ENCODE data around the gene DNAJC19.

The DNAJC19 gene

GRCh38 chr3:180962530-180962929 lies 27.0 kb downstream of the DNAJC19 start:
- H3K4me1 ChIP-seq (ENCODE audit: control insufficient read depth, insufficient read depth, low read length): no peaks in the 10 kb centered on the region
- H3K4me3 ChIP-seq (ENCODE audit: low read length in 2 of 2): no peak overlapping the region
- H3K36me3 ChIP-seq (ENCODE audit: control insufficient read depth in 2 of 2, insufficient read depth in 2 of 2, low read length in 2 of 2): peaks cover 7 to 30% of the 10 kb centered on the region in 2 donors
- no peak overlapping the region for H3K9ac ChIP-seq (ENCODE audit: low read length in 2 of 2)
- H3K27ac ChIP-seq (ENCODE audit: low read length): no peak overlapping the region
- H3K27me3 ChIP-seq (ENCODE audit: control insufficient read depth in 1 of 2, insufficient read depth in 2 of 2, low read length in 2 of 2): no peaks in the 10 kb centered on the region
- no peaks in the 10 kb centered on the region for H3K9me3 ChIP-seq (ENCODE audit: control insufficient read depth in 2 of 2, low read length in 2 of 2)

GRCh38 chr3:180961552-180961951 lies 28.0 kb downstream of the DNAJC19 start:
- H3K9ac ChIP-seq (ENCODE audit: low read length in 2 of 2): no peak overlapping the region
- H3K27me3 ChIP-seq (ENCODE audit: control insufficient read depth in 1 of 2, insufficient read depth in 2 of 2, low read length in 2 of 2): no peaks in the 10 kb centered on the region
- H3K36me3 ChIP-seq (ENCODE audit: control insufficient read depth in 2 of 2, insufficient read depth in 2 of 2, low read length in 2 of 2): peaks cover 10 to 30% of the 10 kb centered on the region in 2 donors
- no peak overlapping the region for H3K27ac ChIP-seq (ENCODE audit: low read length)
- H3K4me1 ChIP-seq (ENCODE audit: control insufficient read depth, insufficient read depth, low read length): no peaks in the 10 kb centered on the region
- no peak overlapping the region for H3K4me3 ChIP-seq (ENCODE audit: low read length in 2 of 2)
- H3K9me3 ChIP-seq (ENCODE audit: control insufficient read depth in 2 of 2, low read length in 2 of 2): no peaks in the 10 kb centered on the region

GRCh38 chr3:180961087-180961486 lies 28.4 kb downstream of the DNAJC19 start:
- Histone ChIP-seq H3K36me3 (ENCODE audit: control insufficient read depth in 2 of 2, insufficient read depth in 2 of 2, low read length in 2 of 2) (peaks cover 10 to 28% of the 10 kb centered on the region in 2 donors), H3K27me3 (ENCODE audit: control insufficient read depth in 1 of 2, insufficient read depth in 2 of 2, low read length in 2 of 2) (no peaks in the 10 kb centered on the region)

GRCh38 chr3:180959691-180960090 lies 29.8 kb downstream of the DNAJC19 start:
- Histone ChIP-seq H3K27me3 (ENCODE audit: control insufficient read depth in 1 of 2, insufficient read depth in 2 of 2, low read length in 2 of 2) (no peaks in the 10 kb centered on the region), H3K9me3 (ENCODE audit: control insufficient read depth in 2 of 2, low read length in 2 of 2) (no peaks in the 10 kb centered on the region), H3K27ac (ENCODE audit: low read length) (no peak overlapping the region), H3K36me3 (ENCODE audit: control insufficient read depth in 2 of 2, insufficient read depth in 2 of 2, low read length in 2 of 2) (peaks cover 14 to 33% of the 10 kb centered on the region in 2 donors), H3K9ac (ENCODE audit: low read length in 2 of 2) (no peak overlapping the region), H3K4me3 (ENCODE audit: low read length in 2 of 2) (no peak overlapping the region), H3K4me1 (ENCODE audit: control insufficient read depth, insufficient read depth, low read length) (no peaks in the 10 kb centered on the region)

More at GRCh38 chr3:180961087-180961486, 28.4 kb downstream of the DNAJC19 start:
- Histone ChIP-seq H3K4me3 (ENCODE audit: low read length in 2 of 2) (no peak overlapping the region), H3K4me1 (ENCODE audit: control insufficient read depth, insufficient read depth, low read length) (no peaks in the 10 kb centered on the region), H3K9ac (ENCODE audit: low read length in 2 of 2) (no peak overlapping the region), H3K9me3 (ENCODE audit: control insufficient read depth in 2 of 2, low read length in 2 of 2) (no peaks in the 10 kb centered on the region), H3K27ac (ENCODE audit: low read length) (no peak overlapping the region)

GRCh38 chr3:180947761-180948390 lies 41.7 kb downstream of the DNAJC19 start:
- Histone ChIP-seq H3K36me3 (ENCODE audit: control insufficient read depth in 2 of 2, insufficient read depth in 2 of 2, low read length in 2 of 2) (peaks cover 19 to 38% of the 10 kb centered on the region in 2 donors), H3K9ac (ENCODE audit: low read length in 2 of 2) (no peak overlapping the region), H3K4me3 (ENCODE audit: low read length in 2 of 2) (no peak overlapping the region), H3K9me3 (ENCODE audit: control insufficient read depth in 2 of 2, low read length in 2 of 2) (no peaks in the 10 kb centered on the region), H3K27ac (ENCODE audit: low read length) (no peak overlapping the region), H3K27me3 (ENCODE audit: control insufficient read depth in 1 of 2, insufficient read depth in 2 of 2, low read length in 2 of 2) (no peaks in the 10 kb centered on the region), H3K4me1 (ENCODE audit: control insufficient read depth, insufficient read depth, low read length) (no peaks in the 10 kb centered on the region)

GRCh38 chr3:180940826-180941225 lies 48.7 kb downstream of the DNAJC19 start:
- no peaks in the 10 kb centered on the region for H3K9me3 ChIP-seq (ENCODE audit: control insufficient read depth in 2 of 2, low read length in 2 of 2)
- H3K9ac ChIP-seq (ENCODE audit: low read length in 2 of 2): no peak overlapping the region
- H3K36me3 ChIP-seq (ENCODE audit: control insufficient read depth in 2 of 2, insufficient read depth in 2 of 2, low read length in 2 of 2): peaks cover 5 to 9% of the 10 kb centered on the region in 2 donors
- H3K4me1 ChIP-seq (ENCODE audit: control insufficient read depth, insufficient read depth, low read length): no peaks in the 10 kb centered on the region
- no peaks in the 10 kb centered on the region for H3K27me3 ChIP-seq (ENCODE audit: control insufficient read depth in 1 of 2, insufficient read depth in 2 of 2, low read length in 2 of 2)
- no peak overlapping the region for H3K27ac ChIP-seq (ENCODE audit: low read length)
- no peak overlapping the region for H3K4me3 ChIP-seq (ENCODE audit: low read length in 2 of 2)

- H3K27ac ChIP-seq (ENCODE audit: low read length): no peak overlapping the region
- no peak overlapping the region for H3K9ac ChIP-seq (ENCODE audit: low read length in 2 of 2)
- H3K27me3 ChIP-seq (ENCODE audit: control insufficient read depth in 1 of 2, insufficient read depth in 2 of 2, low read length in 2 of 2): no peaks in the 10 kb centered on the region
- peaks cover 2 to 6% of the 10 kb centered on the region in 2 donors for H3K36me3 ChIP-seq (ENCODE audit: control insufficient read depth in 2 of 2, insufficient read depth in 2 of 2, low read length in 2 of 2)
- H3K4me1 ChIP-seq (ENCODE audit: control insufficient read depth, insufficient read depth, low read length): no peaks in the 10 kb centered on the region
- no peaks in the 10 kb centered on the region for H3K9me3 ChIP-seq (ENCODE audit: control insufficient read depth in 2 of 2, low read length in 2 of 2)
- H3K4me3 ChIP-seq (ENCODE audit: low read length in 2 of 2): no peak overlapping the region
These were observed 54.9 kb downstream of the DNAJC19 start for GRCh38 chr3:180934638-180935037.

Data from stomach smooth muscle (tissue), 2 donors.